Right lobe of liver (tissue), 4 donors: Measurements from ENCODE around the gene ELN.

Experiments used
- POLR2A ChIP-seq: fragments of 450-650 bp; IDR thresholded peaks from one replicate; pipeline ENCODE4 v1.6.1; 2017; ENCODE audit warnings: antibody characterized with exemption, mild to moderate bottlenecking
- TF ChIP-seq, protein P1 (sequence below), 4 donors: fragments of 200-600 bp in 3 of 4; fragments of 450-650 bp in 1 of 4; IDR thresholded peaks; one replicate each; pipeline versions ENCODE4 v1.5.1 to v1.8.0; 2016 to 2022; ENCODE audit warnings: antibody characterized with exemption in 4 of 4, mild to moderate bottlenecking in 2 of 4
- donor health status: DM: no; HTN: no; CAD: no.
- donor health status: DM: no; HTN: no; CAD: no.
- donor health status: DM: no; HTN: yes; CAD: no.

DNA sequence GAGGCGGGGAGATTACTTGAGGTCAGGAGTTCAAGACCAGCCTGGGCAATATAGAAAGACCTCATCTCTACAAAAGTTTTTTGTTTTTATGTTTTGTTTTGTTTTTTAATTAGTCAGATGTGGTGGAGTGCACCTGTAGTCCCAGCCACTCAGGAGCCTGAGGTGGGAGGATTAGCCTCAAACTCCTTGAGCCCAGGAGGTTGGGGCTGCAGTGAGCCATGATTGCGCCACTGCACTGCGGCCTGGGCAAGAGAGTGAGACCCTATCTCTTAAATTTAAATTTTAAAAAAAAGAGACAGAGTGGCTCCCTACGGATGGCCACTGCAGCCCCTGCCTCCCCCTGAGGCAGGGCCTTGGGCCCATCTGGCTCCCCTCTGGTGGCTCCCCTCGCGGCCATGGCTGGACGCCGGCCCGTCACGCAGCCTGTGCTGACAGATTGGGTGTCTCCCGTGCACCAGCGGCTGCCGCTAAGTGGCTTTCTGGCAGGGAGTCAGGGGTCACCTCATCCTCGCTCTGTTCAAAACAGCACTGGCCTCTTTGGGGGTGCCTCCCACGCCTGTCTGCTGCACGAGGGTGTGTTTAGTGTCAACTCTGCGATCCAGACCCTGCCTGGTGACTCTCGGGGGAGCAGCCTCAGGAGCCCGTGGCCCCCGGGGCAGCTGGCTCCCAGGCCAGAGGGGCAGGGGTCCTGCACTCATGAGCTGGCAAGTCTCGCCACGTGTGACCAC, 44.4 kb upstream of the ELN start:
- TF ChIP-seq, protein P1, sequence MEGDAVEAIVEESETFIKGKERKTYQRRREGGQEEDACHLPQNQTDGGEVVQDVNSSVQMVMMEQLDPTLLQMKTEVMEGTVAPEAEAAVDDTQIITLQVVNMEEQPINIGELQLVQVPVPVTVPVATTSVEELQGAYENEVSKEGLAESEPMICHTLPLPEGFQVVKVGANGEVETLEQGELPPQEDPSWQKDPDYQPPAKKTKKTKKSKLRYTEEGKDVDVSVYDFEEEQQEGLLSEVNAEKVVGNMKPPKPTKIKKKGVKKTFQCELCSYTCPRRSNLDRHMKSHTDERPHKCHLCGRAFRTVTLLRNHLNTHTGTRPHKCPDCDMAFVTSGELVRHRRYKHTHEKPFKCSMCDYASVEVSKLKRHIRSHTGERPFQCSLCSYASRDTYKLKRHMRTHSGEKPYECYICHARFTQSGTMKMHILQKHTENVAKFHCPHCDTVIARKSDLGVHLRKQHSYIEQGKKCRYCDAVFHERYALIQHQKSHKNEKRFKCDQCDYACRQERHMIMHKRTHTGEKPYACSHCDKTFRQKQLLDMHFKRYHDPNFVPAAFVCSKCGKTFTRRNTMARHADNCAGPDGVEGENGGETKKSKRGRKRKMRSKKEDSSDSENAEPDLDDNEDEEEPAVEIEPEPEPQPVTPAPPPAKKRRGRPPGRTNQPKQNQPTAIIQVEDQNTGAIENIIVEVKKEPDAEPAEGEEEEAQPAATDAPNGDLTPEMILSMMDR (IDR thresholded peaks at IDR 0.05), result no peak
- no peak for TF ChIP-seq POLR2A
